Sciatic nerve (tissue), 2 donors: ENCODE measurements around the gene GBF1. TPM values are rescaled to one million over a fixed set of nuclear protein-coding genes. Genes with fewer than 3 reads are reported as not detected.

Experiments used
- ATAC-seq: fragments of 200-7000 bp; cut with Tn5 transposase; one replicate; pipeline ENCODE4 v1.9.1; 2020; ENCODE audit warnings: mild to moderate bottlenecking, moderate library complexity
- DNase-seq: peaks from one replicate; pipeline ENCODE4 v3.0.0-alpha.2; 2020; ENCODE audit warnings: low spot score
- intact Hi-C: fragments of 100-400 bp; cut with DNase I; formaldehyde crosslinking; loops from one replicate; pipeline ENCODE4 v1.14.2; 2022
- total RNA-seq: library from RNA; stranded (reverse); fragmentation: NEBNext Ultra II Directional; extraction: Animal tissue kit (Norgen Biotek cat#: 25700); gene quantifications from one replicate; pipeline ENCODE4 v1.2.1, GENCODE V29; 2021
- donor health status: DM: no; HTN: no; CAD: no.
- donor health status: DM: no; HTN: no; CAD: no.

Gene GBF1
- total RNA-seq, 1 donor from 2014 or later = 39.5 TPM

DNA sequence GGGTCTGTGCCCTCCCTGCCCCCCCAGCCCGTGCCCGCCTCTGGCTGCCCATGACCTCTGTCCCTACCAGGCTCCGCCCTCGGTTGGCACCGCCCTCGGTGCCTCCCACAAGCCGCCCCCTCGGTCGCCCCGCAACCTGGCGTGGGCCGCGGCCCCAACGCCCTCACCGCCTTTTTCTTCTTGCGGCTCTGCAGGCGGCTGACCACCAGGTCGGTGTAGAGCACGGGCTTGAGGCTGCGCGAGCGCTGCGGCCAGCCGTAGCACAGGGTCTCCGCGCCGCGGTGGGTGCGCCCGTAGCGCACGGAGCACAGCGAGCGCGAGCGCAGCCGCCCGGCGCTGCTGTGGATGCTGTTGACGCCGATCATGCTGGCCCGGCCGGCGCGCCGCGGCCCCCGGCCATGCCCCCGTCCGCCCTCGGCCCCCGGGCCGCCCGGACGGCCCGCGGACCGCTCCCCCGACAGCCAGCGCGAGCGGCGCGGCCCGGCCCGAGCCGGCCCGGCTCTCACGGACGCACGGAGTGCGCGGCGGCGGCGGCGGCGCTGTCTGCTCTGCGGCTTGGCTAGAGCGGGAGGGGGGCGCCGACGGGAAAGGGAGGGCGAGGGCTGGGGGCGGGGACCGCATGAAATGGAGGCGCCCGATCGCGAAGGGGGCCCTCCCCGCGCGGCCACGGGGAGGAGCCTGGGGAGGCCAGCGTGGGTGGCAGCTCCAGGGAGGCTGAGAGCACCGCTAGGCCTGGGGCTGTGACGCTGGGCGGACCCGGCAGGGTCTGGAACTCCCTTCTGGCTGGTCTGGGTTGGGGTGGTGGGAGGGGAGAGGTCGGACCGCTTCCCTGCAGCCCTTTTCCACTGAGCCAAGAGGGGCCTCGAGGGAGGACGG, 163.6 kb downstream of the GBF1 start:
- intact Hi-C loops = no loop called here
- ATAC-seq (peak; percentile 22), DNase-seq (peak; percentile 64)

DNA sequence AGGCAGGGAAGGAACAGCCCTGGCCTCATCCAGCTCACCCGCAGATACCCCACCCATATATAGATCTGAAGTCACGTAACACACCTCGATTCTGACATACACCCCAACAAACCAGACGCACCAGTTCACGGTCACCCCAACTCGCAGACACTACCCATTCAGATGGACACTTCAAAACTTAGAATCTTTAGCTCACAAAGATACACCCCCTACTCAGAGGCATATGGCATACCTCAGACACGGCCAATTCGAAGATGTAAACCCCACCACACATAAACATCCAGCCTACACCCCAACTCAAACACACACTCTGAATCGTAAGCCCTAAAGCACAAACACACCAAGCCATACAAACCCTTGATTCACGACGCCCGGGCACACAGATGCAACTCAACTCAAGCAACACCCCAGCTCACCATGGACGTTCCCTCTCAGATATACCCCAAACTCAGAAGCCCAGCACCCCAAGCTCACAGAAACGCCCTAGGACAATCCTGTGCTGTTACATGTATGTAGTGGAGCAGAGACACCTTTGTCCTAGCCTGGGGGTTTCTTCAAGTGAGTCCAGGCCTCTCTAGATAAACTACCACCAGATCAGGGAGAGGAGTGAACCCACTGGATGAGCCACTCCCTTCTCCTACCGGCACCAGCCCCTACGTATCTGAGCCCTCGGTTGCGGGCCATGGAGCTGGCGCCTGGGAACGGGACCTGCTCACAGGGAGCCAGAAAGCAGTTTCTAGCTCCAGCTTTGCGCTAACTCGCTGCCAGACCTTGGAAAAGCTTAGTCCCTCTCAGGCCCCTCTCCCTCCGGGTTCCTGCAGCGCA, 164.5 kb downstream of the GBF1 start:
- intact Hi-C loops = no loop called here
- ATAC-seq (no peak), DNase-seq (no peak)

DNA sequence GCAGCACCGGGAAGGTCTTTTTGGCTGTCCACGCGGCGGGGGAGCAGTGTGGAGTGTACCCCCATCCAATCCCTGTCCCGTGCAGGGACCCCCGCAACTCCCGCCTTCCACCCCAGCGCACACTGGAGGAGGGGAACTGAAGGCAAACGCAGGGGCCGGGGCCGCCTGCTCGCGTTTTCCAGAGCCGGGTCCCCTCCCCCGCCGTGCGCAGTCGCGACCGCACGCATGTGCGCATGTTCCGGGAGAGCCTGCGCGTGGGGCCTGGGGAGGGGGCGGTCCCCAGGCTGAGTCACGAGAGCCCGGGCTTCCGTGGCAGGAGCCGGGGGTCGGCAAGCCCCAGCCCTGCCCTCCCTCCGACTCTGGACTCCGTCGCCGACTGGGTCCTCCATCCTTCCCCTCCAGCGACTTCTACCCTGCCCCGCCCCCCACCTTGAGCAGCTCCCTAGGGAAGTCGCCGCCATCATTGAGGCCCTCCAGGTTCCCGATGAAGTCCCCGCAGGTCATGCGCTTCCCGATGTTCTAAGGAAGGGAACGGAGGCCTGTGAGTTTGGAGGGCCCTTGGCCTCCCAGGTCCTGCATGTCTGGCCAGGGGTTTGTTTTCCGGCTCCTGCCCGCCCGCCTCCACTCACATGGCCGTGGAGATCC, 165.2 kb downstream of the GBF1 start:
- intact Hi-C loops = no loop called here
- DNase-seq = no peak
- ATAC-seq = peak; percentile 9

DNA sequence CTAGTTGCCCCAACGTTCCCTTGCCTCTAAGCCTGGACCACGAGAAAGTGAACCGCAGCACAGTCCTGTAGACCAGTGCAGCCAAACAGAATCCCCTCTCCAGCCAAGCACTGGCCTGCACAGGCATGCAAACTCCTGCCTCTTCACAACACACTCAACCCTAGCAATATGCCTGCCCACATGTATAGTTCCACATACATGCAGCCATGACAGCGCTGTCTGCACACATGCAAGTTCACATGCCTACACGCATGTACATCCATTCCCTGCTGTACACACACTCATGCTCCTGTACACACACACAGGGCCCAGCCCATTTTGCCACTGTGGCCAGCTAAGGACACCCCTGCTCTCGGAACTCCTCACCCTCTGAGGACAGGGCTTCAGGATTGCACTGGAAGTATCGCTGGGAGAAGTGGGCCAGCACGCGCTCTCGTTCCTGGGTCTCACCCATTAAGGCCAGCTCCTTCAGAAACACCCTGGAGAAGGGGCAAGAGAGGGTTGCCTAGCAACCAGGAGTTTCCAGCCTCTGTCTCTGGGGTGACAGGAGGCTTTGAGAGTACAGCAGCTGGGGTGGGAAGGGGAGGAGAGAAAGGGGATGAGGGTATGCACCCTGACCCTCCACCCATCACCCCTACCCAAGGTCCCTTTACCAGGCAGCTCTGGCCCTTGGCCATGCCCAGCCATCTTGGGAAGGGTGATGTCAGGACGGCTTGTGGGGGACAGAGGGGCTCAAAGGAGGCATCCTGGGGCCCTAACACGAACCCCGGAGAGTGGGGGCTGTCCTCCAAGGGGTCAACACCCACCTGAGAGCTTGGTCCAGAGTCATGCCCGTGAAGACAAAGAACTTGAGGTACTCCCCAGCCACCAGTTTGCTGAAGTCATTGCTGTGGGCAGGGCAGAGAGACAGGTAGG, 166.3 kb downstream of the GBF1 start:
- DNase-seq = no peak

DNA sequence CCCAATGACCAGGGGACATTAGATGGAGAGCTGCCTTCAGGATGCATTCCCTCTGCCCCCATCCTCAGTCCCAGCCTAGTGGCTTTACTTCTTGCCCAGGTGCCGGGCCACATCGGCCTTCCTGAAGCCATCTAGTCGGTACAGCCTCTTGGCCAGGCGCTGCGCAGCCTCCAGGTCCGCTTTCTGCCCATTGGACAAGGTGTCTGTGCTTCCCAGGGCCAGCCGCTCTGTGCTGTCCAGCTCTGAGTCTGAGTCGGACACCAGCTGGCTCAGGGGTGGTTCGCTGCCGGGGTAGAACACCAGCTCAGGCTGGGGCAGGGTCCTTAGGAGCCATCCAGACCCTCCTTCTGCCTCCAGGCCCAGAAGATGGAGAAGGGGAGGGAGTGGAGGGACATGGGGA, 167.0 kb downstream of the GBF1 start:
- no peak for ATAC-seq
- intact Hi-C loops = no loop called here

More for the DNA sequence above, 166.3 kb downstream of the GBF1 start:
- ATAC-seq = no peak
- intact Hi-C loops = no loop called here

DNA sequence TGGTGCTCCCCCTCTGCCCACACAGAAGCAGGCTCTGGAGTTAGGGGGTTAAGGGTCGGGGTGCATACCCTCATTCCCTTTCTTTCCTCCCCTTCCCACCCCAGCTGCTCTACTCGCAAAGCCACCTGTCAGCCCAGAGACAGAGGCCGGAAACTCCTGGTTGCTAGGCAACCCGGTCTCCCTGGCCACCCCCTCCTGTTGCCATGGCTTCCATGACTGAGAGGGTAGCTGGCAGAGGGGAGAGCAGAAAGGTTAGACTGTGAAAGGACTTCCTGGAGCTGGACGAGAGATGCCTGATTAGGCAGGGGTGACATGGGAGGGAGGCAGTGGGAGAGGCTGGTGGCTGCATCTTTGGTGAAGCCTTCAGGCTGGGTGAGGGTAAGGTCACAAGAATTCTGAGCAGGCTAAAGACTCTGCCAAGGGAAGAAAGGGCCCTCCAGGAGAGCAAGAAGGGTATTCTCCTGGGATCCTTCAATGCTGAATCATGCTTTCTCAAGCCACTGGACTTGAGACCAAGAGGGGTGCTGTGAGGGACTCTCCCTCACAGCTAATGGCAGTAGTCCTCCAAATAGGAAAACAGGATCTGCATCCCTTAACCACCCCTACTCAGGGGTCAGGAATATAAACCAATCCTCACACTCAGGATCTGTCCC, 167.8 kb downstream of the GBF1 start:
- DNase-seq (no peak), ATAC-seq (no peak)
- intact Hi-C loops = no loop called here

More for the DNA sequence above, 167.0 kb downstream of the GBF1 start:
- DNase-seq = no peak

DNA sequence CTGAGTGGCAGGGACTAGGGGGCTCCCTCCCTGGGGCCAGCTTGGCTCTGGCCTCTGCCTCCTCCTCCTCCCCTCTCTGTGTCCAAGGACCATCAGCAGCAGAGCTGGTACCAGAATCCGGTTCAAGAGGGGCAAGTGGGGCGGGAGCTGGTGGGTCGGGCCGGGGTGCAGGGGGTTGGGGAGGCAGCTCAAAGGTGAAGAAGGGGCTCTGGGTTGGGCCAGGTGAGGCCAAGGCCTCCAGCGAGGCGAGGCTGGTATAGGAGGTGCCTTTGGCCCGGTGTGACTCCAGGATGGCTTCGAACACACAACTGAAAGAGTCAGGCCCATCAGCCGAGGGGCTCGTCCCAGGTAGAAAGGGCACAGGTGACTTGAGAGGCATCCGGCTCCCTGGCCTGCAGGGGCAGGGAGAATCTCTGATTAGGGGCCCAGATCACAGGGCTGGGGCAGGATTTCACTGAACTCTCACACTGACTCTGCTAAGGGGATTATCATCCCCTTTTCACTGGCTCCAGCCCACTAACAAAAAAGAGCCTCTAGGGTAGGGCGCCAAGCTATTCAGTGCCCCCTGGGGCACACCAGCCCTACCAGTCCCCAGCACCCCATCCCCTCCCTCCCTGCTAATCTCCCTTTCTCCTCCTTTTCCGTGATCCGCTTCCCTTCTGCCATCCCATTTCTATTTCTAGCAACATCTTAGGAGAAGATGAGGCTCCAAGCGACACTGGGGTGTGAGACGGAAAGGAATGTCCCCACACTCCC, 168.7 kb downstream of the GBF1 start:
- DNase-seq = no peak
- intact Hi-C loops = no loop called here
- no peak for ATAC-seq

DNA sequence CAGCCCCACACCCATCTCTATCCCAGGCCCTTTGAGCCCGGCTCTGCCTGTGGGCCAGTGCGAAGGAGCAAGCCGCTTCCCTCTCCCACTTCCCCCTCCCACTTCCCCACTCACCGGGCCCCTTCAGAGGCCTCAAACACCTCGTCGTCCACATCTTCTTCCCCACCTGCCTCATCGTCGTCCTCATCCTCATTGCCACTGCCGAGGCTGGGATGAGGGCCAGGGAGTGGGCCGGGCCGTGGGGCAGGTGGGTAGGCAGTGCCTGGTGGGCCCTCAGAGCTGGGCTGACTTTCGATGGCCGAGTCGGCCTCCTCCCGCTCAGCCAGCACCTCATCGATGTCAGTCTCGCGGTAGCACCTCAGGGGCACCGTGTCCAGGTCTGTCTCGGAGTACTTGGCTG, 169.4 kb downstream of the GBF1 start:
- intact Hi-C loops = no loop called here
- ATAC-seq = no peak
- no peak for DNase-seq

DNA sequence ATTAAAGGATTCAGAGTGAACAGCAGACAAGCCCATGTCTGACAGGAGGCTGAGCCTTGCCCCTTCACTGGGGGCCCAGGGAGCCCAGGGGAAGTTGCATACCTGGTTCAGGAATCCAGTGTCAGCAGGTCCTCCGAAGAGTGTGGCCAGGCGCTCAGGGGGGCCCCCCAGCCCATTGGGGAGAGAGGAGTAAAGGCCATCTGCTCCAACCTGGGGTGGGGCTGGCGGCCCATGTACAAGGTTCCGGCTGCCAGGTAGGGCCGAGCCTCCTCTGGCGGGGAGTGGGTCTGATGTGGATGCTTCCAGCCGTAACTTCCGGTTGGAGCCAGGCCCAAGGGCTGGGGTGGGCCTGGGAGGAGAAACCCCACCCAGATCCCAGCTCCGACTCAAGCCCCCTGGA, 171.0 kb downstream of the GBF1 start:
- DNase-seq (no peak), ATAC-seq (no peak)
- intact Hi-C loops = no loop called here

DNA sequence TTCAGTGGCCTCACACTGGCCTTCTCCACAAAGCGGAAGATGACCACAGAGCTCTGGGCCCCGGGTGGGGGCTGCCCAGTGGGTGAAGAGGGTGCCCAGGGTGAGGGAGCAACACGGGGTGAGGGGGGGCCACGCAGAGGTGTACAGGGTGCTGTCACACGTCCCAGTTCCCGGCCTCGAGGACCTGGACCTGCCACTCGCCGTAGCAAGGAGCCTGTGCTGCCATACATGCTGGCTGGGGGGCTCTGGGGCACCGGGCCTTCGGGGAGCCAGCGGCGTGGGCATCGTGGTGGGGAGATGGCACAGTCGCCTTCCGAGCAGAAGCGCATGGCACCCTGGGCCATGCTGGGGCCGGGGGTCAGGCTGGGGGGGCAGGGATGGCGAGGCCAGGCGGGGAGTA, 171.4 kb downstream of the GBF1 start:
- intact Hi-C loops = no loop called here

DNA sequence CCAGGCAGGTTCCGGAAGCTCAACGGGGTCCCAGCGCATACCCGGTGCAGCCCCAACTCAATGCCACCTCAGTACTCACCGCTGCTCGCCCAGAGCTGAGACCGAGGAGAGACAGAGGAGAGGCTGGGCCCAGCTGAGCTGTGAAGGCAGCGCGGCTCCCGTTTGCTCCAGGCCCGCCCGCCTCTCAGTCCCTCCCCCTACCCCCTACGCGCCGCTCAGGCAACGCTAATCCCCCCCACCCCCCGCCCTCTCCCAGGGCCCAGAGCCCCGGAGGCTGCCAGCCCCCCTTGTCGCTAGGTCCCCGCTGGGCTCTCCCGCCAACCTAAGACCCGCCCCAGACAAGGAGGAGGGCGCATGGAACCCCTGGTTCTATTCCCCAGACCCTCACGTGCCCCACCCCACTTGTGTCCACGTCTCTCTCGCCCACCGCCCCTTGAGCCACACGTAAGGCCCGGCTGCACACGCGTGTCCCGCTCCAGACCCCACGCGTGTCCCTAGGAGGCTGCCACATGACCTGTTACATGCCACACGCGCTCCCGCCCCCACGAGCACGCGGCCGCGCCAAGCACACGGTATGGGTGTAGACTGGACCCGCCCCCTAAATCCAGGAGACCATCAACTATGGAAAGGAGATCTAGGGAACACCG, 173.4 kb downstream of the GBF1 start, which contains the start of gene PSD:
PSD (minus strand) TSS at position 164 of the 647 bp plus-strand sequence. CDS start 1,747 bp downstream, outside the sequence.
- intact Hi-C loops = no loop called here
- DNase-seq (no peak), ATAC-seq (no peak)

More for the DNA sequence above, 171.4 kb downstream of the GBF1 start:
- ATAC-seq = no peak
- DNase-seq = no peak

DNA sequence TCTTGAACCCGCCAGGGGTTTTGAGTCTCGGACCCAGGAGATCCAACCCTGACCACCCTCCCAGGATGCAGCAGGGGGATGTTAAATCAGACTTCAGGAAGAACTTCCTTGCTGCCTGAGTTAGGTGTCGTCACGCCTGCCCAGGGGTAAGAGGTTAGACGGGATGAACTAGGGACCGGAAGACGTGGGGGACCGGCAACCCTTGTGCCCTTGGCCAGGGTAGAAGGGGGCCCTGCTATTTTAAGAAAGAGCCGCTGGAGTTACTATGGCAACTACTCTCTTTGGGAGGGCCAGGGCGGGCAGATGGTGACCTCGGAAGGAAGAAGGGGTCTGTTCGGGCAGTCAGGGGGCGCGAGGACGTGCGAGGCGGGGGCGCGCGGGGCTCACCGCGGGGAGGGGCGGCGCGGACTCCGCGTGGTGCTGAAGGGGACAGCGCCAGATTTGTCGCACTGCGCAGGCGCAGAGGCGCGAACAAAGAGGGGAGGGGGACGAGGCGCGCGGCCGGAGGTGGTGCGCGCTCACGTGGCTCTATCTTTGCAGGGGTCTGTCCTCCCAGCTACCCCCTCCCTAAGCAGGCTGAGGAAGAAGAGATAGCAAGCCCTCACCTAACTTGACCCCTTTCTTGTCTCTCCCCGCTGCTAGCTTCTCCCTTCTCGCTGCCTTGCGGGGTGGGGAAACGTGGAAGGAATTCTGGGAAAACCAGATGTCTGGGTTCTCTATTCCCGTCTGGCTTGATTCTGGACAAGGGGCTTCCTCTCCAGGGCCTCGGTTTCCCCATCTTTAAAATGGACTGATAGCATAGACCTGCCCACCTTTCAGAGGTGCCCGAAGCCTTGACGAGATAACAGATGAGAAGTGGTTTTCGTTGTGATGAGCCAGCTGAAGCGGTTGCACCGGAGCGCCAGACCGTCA, 174.2 kb downstream of the GBF1 start:
- ATAC-seq (peak; percentile 40), DNase-seq (peak; percentile 79)

DNA sequence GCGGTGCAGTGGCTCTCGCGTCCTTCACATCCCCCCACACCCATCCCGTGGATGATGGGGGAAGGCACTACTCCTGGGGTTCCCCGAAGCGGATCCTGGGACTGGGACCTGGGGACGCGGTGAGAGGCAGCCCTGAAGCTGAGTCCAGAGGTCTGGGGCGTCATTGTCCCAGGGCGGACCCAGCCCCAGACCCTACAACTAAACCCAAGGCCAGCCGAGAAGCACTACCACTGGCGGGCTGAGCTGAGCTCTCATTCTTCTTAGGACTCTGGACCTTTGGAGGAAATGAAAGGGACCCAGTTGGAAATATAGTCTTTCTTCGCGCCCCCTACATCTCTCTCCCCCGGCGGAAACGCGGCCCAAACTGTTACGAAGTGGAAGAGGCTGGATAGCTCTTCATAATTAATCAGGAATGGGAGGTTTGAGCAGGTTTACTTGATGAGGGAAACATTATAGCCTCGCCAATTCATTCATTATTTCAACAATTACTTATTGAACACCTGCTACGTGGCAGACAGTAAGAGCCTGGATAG, 174.9 kb downstream of the GBF1 start:
- no peak for ATAC-seq
- intact Hi-C loops = no loop called here

More for the DNA sequence above, 174.2 kb downstream of the GBF1 start:
- intact Hi-C loops = no loop called here

DNA sequence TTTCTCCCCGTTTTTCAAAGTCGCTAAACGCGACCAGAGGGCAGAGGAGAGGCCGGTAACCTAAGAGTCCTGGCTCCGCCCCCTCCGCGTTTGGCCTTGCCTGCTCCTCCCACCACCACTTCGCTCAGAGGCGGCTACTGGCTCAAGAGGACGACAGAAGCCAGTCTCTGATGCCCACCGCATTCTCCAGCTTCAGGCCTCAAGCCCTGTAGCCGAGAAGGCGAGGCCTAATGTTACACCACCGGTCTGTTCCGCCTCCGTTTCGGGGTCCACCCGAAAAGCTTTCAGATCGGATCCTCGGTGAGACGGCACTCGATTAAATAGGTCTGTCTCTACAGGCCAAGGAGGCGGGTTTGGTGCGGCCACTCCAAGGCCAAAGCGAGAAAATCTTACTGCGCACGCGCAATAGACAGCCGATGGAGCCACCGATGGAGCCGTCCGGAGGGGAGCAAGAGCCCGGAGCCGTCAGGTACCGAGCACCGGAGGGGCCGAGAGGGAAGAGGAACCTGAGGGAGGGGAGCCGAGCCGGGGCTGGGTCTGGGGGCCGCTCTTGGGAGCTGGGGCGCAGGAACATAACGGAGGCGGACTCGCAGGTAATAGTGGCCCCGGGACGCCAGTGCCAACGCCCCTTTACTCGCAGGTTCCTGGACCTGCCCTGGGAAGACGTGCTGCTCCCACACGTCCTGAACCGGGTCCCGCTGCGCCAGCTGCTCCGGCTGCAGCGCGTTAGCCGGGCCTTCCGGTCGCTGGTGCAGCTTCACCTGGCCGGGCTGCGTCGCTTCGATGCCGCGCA, 175.6 kb downstream of the GBF1 start, which contains the start of gene FBXL15:
FBXL15 (plus strand) TSS at position 123 of the 793 bp plus-strand sequence; CDS start at position 417, 294 bp downstream.
- intact Hi-C loops = no loop called here
- DNase-seq (peak; percentile 99), ATAC-seq (peak; percentile 93)

More for the DNA sequence above, 174.9 kb downstream of the GBF1 start:
- no peak for DNase-seq

DNA sequence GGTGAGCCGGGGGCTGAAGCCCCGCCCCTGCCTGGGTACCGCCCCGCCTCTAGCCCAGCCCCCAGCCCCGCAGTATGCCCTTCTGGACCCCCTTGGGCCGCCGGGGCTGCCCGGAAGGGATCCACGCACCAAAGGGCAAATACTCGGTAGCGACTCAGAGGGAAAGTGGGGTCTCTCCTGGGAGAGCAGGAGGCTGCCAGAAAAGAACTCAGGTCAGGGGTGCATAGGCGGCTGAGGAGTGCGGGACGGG, 176.1 kb downstream of the GBF1 start:
- ATAC-seq = no peak
- intact Hi-C loops = no loop called here

More for the DNA sequence above, 176.1 kb downstream of the GBF1 start:
- no peak for DNase-seq
